DMS153 (cell line): ENCODE data around the gene PCDHA1.

Experiments used
- DNase-seq: peaks from one replicate; lab custom pipeline; 2025; lab: John Stamatoyannopoulos, UW

The PCDHA1 gene

GRCh38 chr5:140988608-140989007, 202.7 kb downstream of the PCDHA1 start:
- DNase-seq, result no peak

GRCh38 chr5:140989254-140990020, 203.5 kb downstream of the PCDHA1 start:
- DNase-seq, result no peak

- no peak for DNase-seq
Observed at GRCh38 chr5:140992828-140993227, 206.9 kb downstream of the PCDHA1 start.

GRCh38 chr5:140996060-140996459, 210.1 kb downstream of the PCDHA1 start:
- no peak for DNase-seq

- DNase-seq, result no peak
Observed at GRCh38 chr5:140998921-140999410, 213.0 kb downstream of the PCDHA1 start.

- DNase-seq, result peak; percentile 37
Observed at GRCh38 chr5:141001446-141001843, 215.5 kb downstream of the PCDHA1 start.

- peak; percentile 37 for DNase-seq
Observed at GRCh38 chr5:141001844-141002604, 216.1 kb downstream of the PCDHA1 start.

GRCh38 chr5:141002605-141002965, 216.6 kb downstream of the PCDHA1 start:
- DNase-seq, result no peak

GRCh38 chr5:141003031-141003430, 217.1 kb downstream of the PCDHA1 start:
- no peak for DNase-seq

- DNase-seq, result peak; percentile 81
Observed at GRCh38 chr5:141003791-141004611, 218.1 kb downstream of the PCDHA1 start.

- DNase-seq, result no peak
Observed at GRCh38 chr5:141007791-141008190, 221.9 kb downstream of the PCDHA1 start.

- DNase-seq, result no peak
Observed at GRCh38 chr5:141010047-141010793, 224.3 kb downstream of the PCDHA1 start.

GRCh38 chr5:141017943-141018342, 232.0 kb downstream of the PCDHA1 start:
- no peak for DNase-seq

- DNase-seq, result no peak
Observed at GRCh38 chr5:141022384-141022783, 236.4 kb downstream of the PCDHA1 start.

GRCh38 chr5:141031006-141031405, 245.1 kb downstream of the PCDHA1 start:
- no peak for DNase-seq

- no peak for DNase-seq
Observed at GRCh38 chr5:141032626-141033025, 246.7 kb downstream of the PCDHA1 start.

GRCh38 chr5:141039061-141039460, 253.1 kb downstream of the PCDHA1 start:
- DNase-seq, result no peak

GRCh38 chr5:141039517-141039916, 253.6 kb downstream of the PCDHA1 start:
- DNase-seq, result peak; percentile 12

GRCh38 chr5:141040093-141040770, 254.3 kb downstream of the PCDHA1 start:
- peak; percentile 67 for DNase-seq

- peak; percentile 93 for DNase-seq
Observed at GRCh38 chr5:141040771-141041426, 255.0 kb downstream of the PCDHA1 start.

- no peak for DNase-seq
Observed at GRCh38 chr5:141041427-141041785, 255.5 kb downstream of the PCDHA1 start.
